PC-3 (cell line): ENCODE data around the gene UROD. TPM values are rescaled to one million over a fixed set of nuclear protein-coding genes. Genes with fewer than 3 reads are reported as not detected.

Experiments
- ATAC-seq: fragments of 200-7000 bp; cut with Tn5 transposase; 2 replicates; pipeline ENCODE4 v1.9.1; 2020; ENCODE audit warnings: mild to moderate bottlenecking, moderate library complexity
- BruUV-seq: library from RNA; stranded (reverse); fragments of 400-500 nt; replicated peaks from 2 replicates; lab custom pipeline; 2021; lab: Mats Ljungman, UMichigan
- CTCF ChIA-PET: fragments of 300-600 bp; sonication (Branson Sonifier 250); formaldehyde crosslinking; loops from one replicate; lab custom pipeline; 2022; ENCODE audit warnings: antibody characterized with exemption; lab: Charles Lee
- POLR2A ChIA-PET: fragments of 300-600 bp; sonication (Branson Sonifier 250); formaldehyde crosslinking; loops from one replicate; lab custom pipeline; 2022; ENCODE audit warnings: antibody characterized with exemption; ENCODE audit not compliant: unreplicated experiment; lab: Charles Lee
- DNase-seq: peaks from one replicate; pipeline ENCODE4 v3.0.0-alpha.2; 2015
- H2AFZ ChIP-seq: fragments of 300-600 bp; sonication (generic); 2 replicates; pipeline ENCODE4 v1.6.0; 2016; ENCODE audit warnings: antibody characterized with exemption, low read length
- H3F3A ChIP-seq: fragments of 300-600 bp; sonication (generic); one replicate; pipeline ENCODE4 v1.6.0; 2017; ENCODE audit warnings: antibody characterized with exemption, low read length, control low read depth, mild to moderate bottlenecking; ENCODE audit not compliant: unreplicated experiment
- H3K27ac ChIP-seq: fragments of 300-600 bp; sonication (generic); 2 replicates; pipeline ENCODE4 v1.5.1; 2016; ENCODE audit warnings: mild to moderate bottlenecking, low read length
- H3K27me3 ChIP-seq: fragments of 300-600 bp; sonication (generic); 2 replicates; pipeline ENCODE4 v1.6.1; 2016; ENCODE audit warnings: low read length, mixed read lengths
- H3K36me3 ChIP-seq: fragments of 300-600 bp; sonication (generic); 2 replicates; pipeline ENCODE4 v1.6.1; 2016; ENCODE audit warnings: low read depth, mixed run types, low read length, mixed read lengths
- H3K4me1 ChIP-seq: fragments of 300-600 bp; sonication (generic); 2 replicates; pipeline ENCODE4 v1.5.1; 2016; ENCODE audit warnings: low read length; ENCODE audit not compliant: insufficient read depth
- H3K4me2 ChIP-seq: fragments of 300-600 bp; sonication (generic); 2 replicates; pipeline ENCODE4 v1.6.0; 2016; ENCODE audit warnings: low read length
- H3K4me3 ChIP-seq: fragments of 300-600 bp; sonication (generic); 2 replicates; pipeline ENCODE4 v1.5.1; 2016; ENCODE audit warnings: mild to moderate bottlenecking, low read length, mixed read lengths
- H3K79me2 ChIP-seq: fragments of 300-600 bp; sonication (generic); 2 replicates; pipeline ENCODE4 v1.6.1; 2017; ENCODE audit warnings: low read length, mixed read lengths
- H3K9ac ChIP-seq: fragments of 300-600 bp; sonication (generic); 2 replicates; pipeline ENCODE4 v1.6.0; 2016; ENCODE audit warnings: mild to moderate bottlenecking, low read length
- H3K9me2 ChIP-seq: fragments of 300-600 bp; sonication (generic); replicated peaks from 2 replicates; pipeline ENCODE4 v1.6.1; 2016; ENCODE audit warnings: mixed run types, low read length, mixed read lengths
- H3K9me3 ChIP-seq: fragments of 300-600 bp; sonication (generic); 2 replicates; pipeline ENCODE4 v1.6.1; 2016; ENCODE audit warnings: low read length, mixed read lengths
- H4K20me1 ChIP-seq: fragments of 300-600 bp; sonication (generic); 2 replicates; pipeline ENCODE4 v1.6.1; 2016; ENCODE audit warnings: low read length, mixed read lengths
- CTCF ChIP-seq: fragments of 300-600 bp; sonication (generic); conservative IDR thresholded peaks from 2 replicates; pipeline ENCODE4 v1.5.1; 2017; ENCODE audit warnings: antibody characterized with exemption, low read depth, mild to moderate bottlenecking, low read length
- EZH2 ChIP-seq: fragments of 300-600 bp; sonication (generic); IDR thresholded peaks from one replicate; pipeline ENCODE4 v1.6.1; 2017; ENCODE audit warnings: antibody characterized with exemption, mild to moderate bottlenecking, low read length; ENCODE audit not compliant: unreplicated experiment
- EZH2phosphoT487 ChIP-seq: fragments of 300-600 bp; sonication (generic); IDR thresholded peaks from 2 replicates; pipeline ENCODE4 v1.6.1; 2018; ENCODE audit warnings: mild to moderate bottlenecking, antibody characterized with exemption, low read length, borderline replicate concordance
- intact Hi-C: fragments of 100-400 bp; cut with micrococcal nuclease; formaldehyde crosslinking; loops from 2 replicates; pipeline ENCODE4 v1.9.0; 2023
- total RNA-seq: library from RNA; depleted of rRNA; stranded (reverse); fragments of >200 nt; gene quantifications from 2 replicates; pipeline ENCODE4 v1.2.3, GENCODE V29; 2014

UROD gene
- total RNA-seq, 1 experiment from 2014 or later: 168 TPM

GRCh38 chr1:45005761-45006160 lies 6.3 kb upstream of the UROD start:
- DNase-seq: no peak
- intact Hi-C loops: no loop called here
- POLR2A ChIA-PET: no interaction called here

GRCh38 chr1:45007311-45007710 lies 4.7 kb upstream of the UROD start:
- no TSS peak for BruUV-seq
- ATAC-seq (no peak), DNase-seq (no peak)
- peaks cover 19% of the 10 kb centered on the region for H3K36me3 ChIP-seq
- TF ChIP-seq CTCF: no peak
- TF ChIP-seq EZH2: no peak
- no peak for TF ChIP-seq EZH2phosphoT487
- H3K27ac ChIP-seq: no peak overlapping the region
- peaks cover 14% of the 10 kb centered on the region for H3K79me2 ChIP-seq
- no peaks in the 10 kb centered on the region for H3K27me3 ChIP-seq
- no peak overlapping the region for H3K4me3 ChIP-seq
- ChIA-PET POLR2A (no interaction called here), CTCF (no interaction called here)
- no peak overlapping the region for H2AFZ ChIP-seq
- H4K20me1 ChIP-seq: no peaks in the 10 kb centered on the region
- H3K9me2 ChIP-seq: no peaks in the 10 kb centered on the region
- H3F3A ChIP-seq: no peaks in the 10 kb centered on the region
- H3K4me2 ChIP-seq: no peak overlapping the region
- intact Hi-C loops: no loop called here
- peaks cover 13% of the 10 kb centered on the region for H3K4me1 ChIP-seq
- no peaks in the 10 kb centered on the region for H3K9me3 ChIP-seq
- H3K9ac ChIP-seq: no peak overlapping the region

More at GRCh38 chr1:45005761-45006160, 6.3 kb upstream of the UROD start:
- CTCF ChIA-PET: no interaction called here
- no peak for ATAC-seq
- Histone ChIP-seq H3K79me2 (peaks cover 14% of the 10 kb centered on the region), H3K9me3 (no peaks in the 10 kb centered on the region), H2AFZ (no peak overlapping the region), H3K27ac (no peak overlapping the region), H3K4me3 (no peak overlapping the region), H3K4me1 (peaks cover 6% of the 10 kb centered on the region; the same call in 1 of the 2 replicates), H3K9me2 (no peaks in the 10 kb centered on the region), H3K36me3 (peaks cover 19% of the 10 kb centered on the region), H3K9ac (no peak overlapping the region), H4K20me1 (no peaks in the 10 kb centered on the region), H3F3A (no peaks in the 10 kb centered on the region), H3K4me2 (no peak overlapping the region), H3K27me3 (no peaks in the 10 kb centered on the region)
- TF ChIP-seq EZH2: no peak
- no peak for TF ChIP-seq EZH2phosphoT487
- TF ChIP-seq CTCF: no peak
- BruUV-seq: no TSS peak

- Histone ChIP-seq H4K20me1 (no peaks in the 10 kb centered on the region), H3K9me3 (no peaks in the 10 kb centered on the region), H2AFZ (no peak overlapping the region), H3K4me3 (no peak overlapping the region), H3K79me2 (peaks cover 17% of the 10 kb centered on the region), H3F3A (no peaks in the 10 kb centered on the region), H3K27ac (no peak overlapping the region), H3K9ac (no peak overlapping the region), H3K4me1 (peaks cover 16% of the 10 kb centered on the region), H3K9me2 (no peaks in the 10 kb centered on the region), H3K4me2 (no peak overlapping the region), H3K27me3 (no peaks in the 10 kb centered on the region), H3K36me3 (peaks cover 18% of the 10 kb centered on the region)
- no TSS peak for BruUV-seq
- TF ChIP-seq CTCF (no peak), EZH2phosphoT487 (no peak), EZH2 (no peak)
- ATAC-seq (no peak), DNase-seq (no peak)
- intact Hi-C loops: no loop called here
- POLR2A ChIA-PET: interaction anchor here (0.6 kb wide), 1 partner anchor 22 kb away, joined by 5 read pairs; the partner anchor contains the start of gene EIF2B3
- CTCF ChIA-PET: no interaction called here
These were observed 4.0 kb upstream of the UROD start for GRCh38 chr1:45008076-45008475.
